Fibroblast of skin of scalp (primary cell): ENCODE results near the gene KRT79. TPM values are rescaled to one million over a fixed set of nuclear protein-coding genes. Genes with fewer than 3 reads are reported as not detected.
"Not testable (repeated sequence)": the region's sequence is repeated elsewhere in the genome, so short reads cannot be mapped to it uniquely, and the experiment has no call there.

ENCODE experiments used
- DNase-seq: peaks from one replicate; pipeline ENCODE4 v3.0.0-alpha.2; 2013
- polyA plus RNA-seq, 2 experiments: library from polyadenylated mRNA; unstranded; fragments of 120-200 nt; gene quantifications; one replicate each; pipeline ENCODE4 v1.2.1, GENCODE V29; 2013; ENCODE audit not compliant: insufficient read length in 2 of 2

KRT79 gene
- polyA plus RNA-seq (2013, experiment 1 of 2; ENCODE audit: insufficient read length) = not detected
- not detected for polyA plus RNA-seq (2013, experiment 2 of 2; ENCODE audit: insufficient read length)

GRCh38 chr12:52833922-52834726 is at the start of gene KRT79:
Gene KRT79 (minus strand): TSS chr12:52834311. CDS start chr12:52834260, 51 bp downstream.
- DNase-seq = no peak

- not testable (repeated sequence) for DNase-seq
Observed at GRCh38 chr12:52880499-52880898, 46.4 kb upstream of the KRT79 start.

GRCh38 chr12:52879394-52880351 is 45.6 kb upstream of the KRT79 start:
- peak; percentile 91 for DNase-seq

- no peak for DNase-seq
Observed at GRCh38 chr12:52878507-52879393, 44.6 kb upstream of the KRT79 start.

GRCh38 chr12:52877242-52877641 is 43.1 kb upstream of the KRT79 start:
- DNase-seq = no peak

- no peak for DNase-seq
Observed at GRCh38 chr12:52876372-52876771, 42.3 kb upstream of the KRT79 start.

- no peak for DNase-seq
Observed at GRCh38 chr12:52874573-52875435, 40.7 kb upstream of the KRT79 start.

GRCh38 chr12:52873832-52874572 is 39.9 kb upstream of the KRT79 start:
- peak; percentile 96 for DNase-seq

- DNase-seq = no peak
Observed at GRCh38 chr12:52873513-52873831, 39.4 kb upstream of the KRT79 start.

- no peak for DNase-seq
Observed at GRCh38 chr12:52872644-52873389, 38.7 kb upstream of the KRT79 start.

GRCh38 chr12:52871291-52872039 is 37.4 kb upstream of the KRT79 start:
- peak; percentile 97 for DNase-seq

- DNase-seq = peak; percentile 53
Observed at GRCh38 chr12:52870361-52871290, 36.5 kb upstream of the KRT79 start.

- DNase-seq = no peak
Observed at GRCh38 chr12:52867642-52868041, 33.5 kb upstream of the KRT79 start.

GRCh38 chr12:52867152-52867551 is 33.0 kb upstream of the KRT79 start:
- DNase-seq = no peak

- DNase-seq = peak; percentile 71
Observed at GRCh38 chr12:52865090-52865944, 31.2 kb upstream of the KRT79 start.

- no peak for DNase-seq
Observed at GRCh38 chr12:52862023-52862422, 27.9 kb upstream of the KRT79 start.

- no peak for DNase-seq
Observed at GRCh38 chr12:52861511-52861910, 27.4 kb upstream of the KRT79 start.
